NCI-H146 treated with DMSO at 0.1 percent for 48 hours (cell line): ENCODE results near the gene NLN.
"Not testable (repeated sequence)": the region's sequence is repeated elsewhere in the genome, so short reads cannot be mapped to it uniquely, and the experiment has no call there.

Experiments
- DNase-seq: peaks from one replicate; lab custom pipeline; 2025; ENCODE audit not compliant: unreplicated experiment; lab: John Stamatoyannopoulos, UW

The NLN gene

DNA sequence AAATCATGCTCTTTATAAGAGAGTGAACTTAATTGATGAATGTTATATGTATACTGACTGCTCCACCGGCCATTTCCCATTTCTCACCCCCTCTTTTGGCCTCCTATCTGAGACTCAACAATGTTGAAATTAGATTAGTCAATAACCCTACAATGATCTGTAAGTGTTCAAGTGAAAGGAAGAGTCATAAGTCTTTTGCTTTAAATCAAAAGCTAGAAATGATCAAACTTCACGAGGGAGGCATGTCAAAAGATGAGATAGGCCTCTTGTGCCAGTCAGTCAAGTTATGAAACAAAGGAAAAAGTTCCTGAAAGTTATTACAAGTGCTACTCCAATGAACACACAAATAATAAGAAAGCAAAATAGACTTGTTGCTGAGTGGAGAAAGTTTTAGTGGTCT, 83.1 kb downstream of the NLN start:
- DNase-seq = no peak

DNA sequence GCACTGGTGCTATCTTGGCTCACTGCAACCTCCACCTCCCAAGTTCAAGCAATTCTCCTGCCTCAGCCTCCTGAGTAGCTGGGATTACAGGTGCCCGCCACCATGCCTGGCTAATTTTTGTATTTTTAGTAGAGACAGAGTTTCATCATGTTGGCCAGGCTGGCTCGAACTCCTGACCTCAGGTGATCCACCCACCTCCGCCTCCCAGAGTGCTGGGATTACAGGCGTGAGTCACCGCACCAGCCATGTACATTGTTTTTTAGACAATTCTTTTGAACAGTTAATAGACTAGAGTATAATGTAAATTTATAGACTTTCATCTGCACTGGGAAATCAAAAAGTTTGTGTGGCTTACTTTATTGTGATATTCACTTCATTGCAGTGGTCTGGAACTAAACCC, 85.5 kb downstream of the NLN start:
- not testable (repeated sequence) for DNase-seq

DNA sequence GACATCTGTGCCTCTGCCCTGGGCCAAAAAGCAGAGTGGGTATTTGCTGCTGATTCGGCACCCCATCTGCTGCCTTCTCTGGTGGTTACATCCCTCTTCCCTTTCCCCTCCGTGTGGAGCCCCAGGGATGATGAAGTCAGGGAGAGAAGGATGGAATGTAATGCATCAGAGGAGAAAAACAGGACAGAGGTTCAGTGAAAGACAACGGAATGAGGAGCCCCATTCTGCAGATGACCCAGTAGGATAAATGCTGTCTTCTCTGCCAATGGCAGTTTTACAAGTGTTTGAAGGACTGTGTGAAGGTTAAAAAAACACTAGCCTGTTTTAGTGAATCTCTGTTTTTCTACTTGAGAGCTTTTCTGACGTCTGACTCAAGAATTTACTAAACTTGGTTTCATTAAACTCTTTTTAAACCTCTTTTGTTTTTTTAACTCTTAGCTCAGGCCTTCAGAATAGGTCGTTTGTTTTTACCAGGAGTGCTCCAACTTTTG, 86.3 kb downstream of the NLN start:
- DNase-seq = no peak

DNA sequence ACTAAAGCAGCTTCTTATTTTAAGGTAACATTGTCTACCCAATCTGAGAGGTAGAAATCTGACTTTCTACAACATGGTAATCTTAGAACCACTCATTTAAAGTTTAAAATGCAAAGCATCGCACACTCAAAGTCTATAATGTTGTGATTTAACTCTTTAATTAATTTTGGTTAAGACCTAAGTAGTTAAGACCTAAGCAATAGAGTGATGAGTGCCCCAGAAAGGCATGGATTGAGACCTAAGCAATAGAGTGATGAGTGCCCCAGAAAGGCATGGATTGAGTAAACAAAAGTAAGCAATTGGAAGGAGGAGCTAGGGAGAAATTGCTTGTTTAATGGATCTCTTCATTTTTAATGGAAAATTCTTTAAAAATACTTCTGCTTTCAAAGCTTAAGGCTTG, 86.8 kb downstream of the NLN start:
- no peak for DNase-seq

- DNase-seq = no peak
Measured at GRCh38 chr5:65809817-65810531, 88.0 kb downstream of the NLN start.

DNA sequence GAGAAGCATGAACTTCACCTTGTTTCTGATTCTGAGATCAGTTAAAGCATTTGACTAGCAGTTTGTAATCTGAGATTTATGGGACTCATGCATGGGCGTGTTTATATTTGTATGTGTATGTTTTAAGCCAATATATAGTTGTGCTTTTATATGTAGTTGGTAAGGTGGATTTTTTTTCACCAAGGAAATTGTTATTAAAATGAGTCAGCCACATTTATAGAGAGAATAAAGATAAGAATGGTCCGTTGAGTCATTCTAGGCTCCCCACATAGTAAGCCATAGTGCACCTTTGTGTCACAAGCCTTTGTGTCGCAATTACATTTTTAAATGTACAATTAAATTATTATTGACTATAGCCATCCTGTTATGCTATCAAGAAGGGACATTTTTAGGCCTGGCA, 89.0 kb downstream of the NLN start:
- no peak for DNase-seq

- no peak for DNase-seq
Measured at GRCh38 chr5:65811885-65812284, 89.9 kb downstream of the NLN start.

DNA sequence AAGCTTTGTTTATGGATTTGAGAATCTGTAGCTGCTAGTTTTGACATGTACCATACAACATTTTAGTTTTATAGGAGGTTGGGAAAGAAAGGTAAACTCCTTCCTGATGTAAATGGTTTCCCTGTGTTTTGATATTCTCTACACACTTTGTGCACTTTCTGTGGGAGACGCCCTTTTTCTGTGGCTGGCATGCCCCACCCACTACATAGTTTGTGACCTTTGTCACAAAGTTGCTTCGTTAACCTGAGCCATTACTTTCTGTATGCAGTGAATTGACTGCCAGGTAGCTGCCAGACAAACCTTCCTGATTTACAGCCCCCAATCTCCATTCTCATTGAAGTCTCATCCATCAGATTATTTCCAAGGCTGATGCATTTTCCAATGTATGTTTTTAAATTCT, 90.6 kb downstream of the NLN start:
- no peak for DNase-seq

DNA sequence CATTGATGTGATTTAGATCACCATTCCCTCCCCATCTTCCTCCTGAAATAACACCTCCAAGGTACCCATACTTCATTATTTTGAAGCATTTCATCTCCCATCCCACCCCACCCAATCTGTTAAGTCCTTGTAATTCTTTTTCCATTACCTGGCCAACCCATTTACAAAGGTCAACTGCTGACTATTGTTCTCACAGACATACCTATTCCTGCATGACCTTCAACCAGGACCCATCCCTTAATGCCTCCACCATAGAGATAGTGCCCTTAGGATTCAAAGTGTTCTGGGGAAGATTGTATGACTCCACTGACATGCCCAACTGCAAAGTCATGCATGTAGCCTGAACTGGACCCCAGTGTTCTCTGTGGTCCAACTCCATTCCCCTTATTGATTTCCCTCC, 91.2 kb downstream of the NLN start:
- no peak for DNase-seq

DNA sequence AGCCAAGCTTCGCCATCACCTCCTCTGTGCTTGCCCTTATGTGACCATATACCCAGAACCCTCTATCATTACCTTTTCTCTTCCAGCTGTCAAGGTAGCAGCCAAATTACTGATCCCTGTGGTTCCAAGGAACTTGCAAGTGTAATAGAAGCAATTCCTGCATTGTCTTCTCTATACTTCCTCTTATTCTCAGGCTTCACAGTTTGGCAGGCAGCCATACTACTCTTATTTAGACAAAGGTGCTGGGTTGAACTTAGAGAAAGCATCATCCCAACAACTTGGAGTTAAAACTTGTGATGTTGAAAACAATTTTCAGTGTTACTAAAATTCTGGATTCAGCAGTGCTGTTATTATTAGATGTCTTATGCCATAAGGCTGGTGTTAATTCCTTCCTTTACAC, 93.2 kb downstream of the NLN start:
- no peak for DNase-seq

DNA sequence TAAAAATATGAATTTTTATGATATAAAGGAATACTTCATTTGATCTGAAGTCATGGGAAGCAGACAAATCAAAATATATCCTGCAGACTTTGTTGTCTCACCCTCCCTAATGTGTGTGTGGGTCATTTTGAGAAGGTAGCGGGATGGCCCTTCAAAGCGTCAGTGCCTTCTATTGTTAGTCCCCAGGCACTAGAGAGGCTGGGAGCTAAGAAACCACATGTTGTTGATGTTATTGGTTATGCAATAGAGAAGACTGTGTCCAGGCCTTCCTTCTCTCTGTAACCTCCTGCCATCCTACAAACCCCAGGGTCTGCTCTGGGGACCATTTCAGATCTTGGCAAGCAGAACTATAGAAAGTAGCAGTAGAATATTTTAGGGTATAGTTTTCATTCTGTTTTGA, 94.7 kb downstream of the NLN start:
- DNase-seq = no peak

DNA sequence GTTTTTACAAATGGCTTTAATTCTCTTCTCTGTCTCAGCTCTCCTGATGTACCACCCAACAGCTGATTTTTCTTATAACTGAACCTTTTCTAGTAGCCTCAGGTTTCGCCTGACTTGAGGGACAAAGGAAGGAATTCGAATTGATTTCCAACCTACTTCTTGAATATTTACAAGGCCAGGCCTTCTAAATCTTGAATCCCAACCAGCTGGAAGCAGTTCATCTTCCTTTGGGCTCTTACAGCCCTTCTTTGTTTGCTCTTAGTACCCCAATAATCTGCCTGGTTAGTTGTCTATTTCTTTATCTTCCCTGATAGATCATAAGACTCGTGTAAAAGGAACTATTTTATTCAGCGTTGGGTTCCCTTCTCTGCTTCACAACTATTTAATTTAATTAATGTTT, 95.9 kb downstream of the NLN start:
- DNase-seq = no peak

DNA sequence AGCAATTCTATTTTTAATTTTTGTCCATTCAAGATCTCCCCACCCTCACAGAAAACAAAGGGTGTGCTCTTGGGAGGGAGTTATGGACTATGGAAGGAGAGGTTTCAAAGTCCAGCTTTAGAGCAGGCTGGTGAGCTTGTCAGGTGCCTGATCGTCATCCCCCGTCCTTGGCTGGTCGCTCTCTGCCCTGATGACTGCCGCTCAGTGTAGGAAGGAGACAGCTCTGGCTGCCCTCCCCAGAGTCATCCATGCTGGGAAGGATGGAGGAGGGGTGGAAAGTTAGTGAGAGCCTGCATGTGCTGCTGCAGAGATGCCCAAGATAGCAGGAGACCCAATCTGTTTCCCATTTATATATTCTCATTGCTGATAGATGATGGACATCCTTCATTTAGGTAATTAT, 96.6 kb downstream of the NLN start:
- DNase-seq = no peak

GRCh38 chr5:65819215-65819904, 97.4 kb downstream of the NLN start:
- DNase-seq = no peak

DNA sequence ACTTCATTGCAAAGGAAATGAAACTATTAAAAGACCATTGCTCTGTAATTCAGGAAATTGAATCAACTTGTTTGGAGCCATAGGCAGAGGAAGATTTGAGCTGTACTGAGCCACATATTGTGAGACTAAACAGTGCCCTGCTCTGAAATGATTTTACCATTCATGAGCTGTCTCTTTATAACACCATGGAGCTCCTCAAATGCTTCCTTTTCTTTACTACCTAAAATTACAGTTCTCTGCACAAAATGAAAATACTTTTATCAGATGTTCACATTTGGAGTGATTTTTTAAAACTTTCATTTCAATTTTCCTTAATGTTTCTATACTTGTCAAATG, 97.9 kb downstream of the NLN start:
- DNase-seq = no peak

DNA sequence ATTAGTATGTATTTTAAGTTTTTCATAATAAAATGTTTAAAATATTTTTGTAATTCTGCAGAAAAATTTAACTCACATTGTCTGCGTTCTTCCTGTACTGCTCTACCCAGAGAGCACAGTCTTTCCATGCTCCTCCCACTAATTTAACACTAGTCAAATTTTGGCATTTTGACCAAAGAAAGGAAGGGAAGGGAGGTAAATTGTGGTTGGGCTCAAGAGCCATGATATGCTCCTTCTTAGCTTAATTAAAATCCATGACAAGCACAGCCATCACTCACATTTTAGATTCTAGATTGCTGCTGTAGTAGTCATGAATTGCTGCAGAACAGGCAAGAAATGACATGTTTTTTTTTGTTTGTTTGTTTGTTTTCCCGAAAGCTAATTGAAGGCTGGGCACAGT, 98.4 kb downstream of the NLN start:
- DNase-seq = no peak

GRCh38 chr5:65821966-65822365, 100.0 kb downstream of the NLN start:
- no peak for DNase-seq

- DNase-seq = no peak
Measured at GRCh38 chr5:65822710-65823109, 100.7 kb downstream of the NLN start.

DNA sequence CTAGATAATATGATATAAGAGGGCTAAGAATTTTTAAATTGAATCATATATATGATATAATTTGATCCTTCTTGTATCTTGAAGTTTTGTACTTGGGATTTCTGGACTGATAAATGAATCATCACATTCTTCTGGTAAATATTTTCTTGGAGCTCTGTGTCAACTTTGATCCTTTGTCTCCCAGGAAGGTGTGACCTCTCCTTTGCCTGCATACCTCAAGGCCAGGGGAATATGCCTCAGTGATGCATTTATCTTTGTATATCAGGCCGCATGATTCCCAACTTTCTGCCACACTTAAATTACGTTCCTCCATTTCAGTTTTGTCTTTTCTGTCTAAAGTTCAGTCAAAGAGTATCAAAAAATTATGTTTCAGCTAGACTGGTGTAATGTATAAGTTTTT, 101.2 kb downstream of the NLN start:
- DNase-seq = no peak

- DNase-seq = no peak
Measured at GRCh38 chr5:65823845-65824445, 101.9 kb downstream of the NLN start.

GRCh38 chr5:65825408-65826328, 103.7 kb downstream of the NLN start:
- DNase-seq = no peak
